GM12892 (cell line): ENCODE data around the gene RBKS.

Experiments
- POLR2A ChIP-seq: IDR thresholded peaks from 2 replicates; pipeline ENCODE4 v1.6.1; 2011; ENCODE audit warnings: low read depth, low read length, control low read depth
- POLR2AphosphoS5 ChIP-seq: IDR thresholded peaks from 2 replicates; pipeline ENCODE4 v1.6.1; 2011; ENCODE audit warnings: low read depth, low read length, control low read depth
- TAF1 ChIP-seq: IDR thresholded peaks from 2 replicates; pipeline ENCODE4 v1.6.1; 2011; ENCODE audit warnings: low read depth, mild to moderate bottlenecking, control low read depth, low read length, borderline replicate concordance

- TF ChIP-seq POLR2AphosphoS5 (no peak), POLR2A (no peak), TAF1 (no peak)
These were observed 30.1 kb downstream of the RBKS start for GRCh38 chr2:27860111-27860510.
